Fibroblast of villous mesenchyme (primary cell): ENCODE data around the gene C16orf86. TPM values are rescaled to one million over a fixed set of nuclear protein-coding genes. Genes with fewer than 3 reads are reported as not detected.
A peak's percentile ranks its signal among the peaks of the same experiment; 100 is the strongest.

ENCODE experiments used
- DNase-seq: peaks from one replicate; pipeline ENCODE4 v3.0.0-alpha.2; 2010; ENCODE audit warnings: low read depth
- H3K4me3 ChIP-seq: 2 replicates; pipeline ENCODE4 v1.5.1; 2011; ENCODE audit warnings: low read depth, mild to moderate bottlenecking, low read length
- total RNA-seq: library from RNA; depleted of rRNA; stranded (reverse); fragments of >200 nt; gene quantifications from 2 replicates; pipeline ENCODE4 v1.2.3, GENCODE V29; 2012
- TF ChIP-seq, protein P1 (sequence below): IDR thresholded peaks from 2 replicates; pipeline ENCODE4 v1.5.1; 2012; ENCODE audit warnings: low read depth, mild to moderate bottlenecking, low read length; ENCODE audit not compliant: insufficient read depth

The C16orf86 gene
- total RNA-seq, 1 donor = 1.3 TPM

DNA sequence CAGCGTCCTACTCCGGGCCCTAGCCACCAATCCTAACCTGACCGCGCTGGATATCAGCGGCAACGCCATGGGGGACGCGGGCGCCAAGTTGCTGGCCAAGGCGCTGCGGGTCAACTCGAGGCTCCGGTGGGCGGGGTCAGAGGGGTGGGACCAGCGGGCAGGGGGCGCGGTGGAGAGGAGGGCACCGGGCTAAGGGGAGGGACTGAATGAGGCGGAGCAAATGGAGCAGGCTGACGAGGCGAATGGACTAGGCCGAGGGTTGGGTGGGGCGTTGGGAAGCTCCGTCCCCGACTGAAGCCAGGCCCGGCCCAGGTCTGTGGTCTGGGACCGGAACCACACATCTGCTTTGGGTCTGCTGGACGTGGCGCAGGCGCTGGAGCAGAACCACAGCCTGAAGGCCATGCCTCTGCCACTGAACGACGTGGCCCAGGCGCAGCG lies 17.1 kb upstream of the C16orf86 start:
- H3K4me3 ChIP-seq = no peak overlapping the region
- DNase-seq = no peak
- TF ChIP-seq, protein P1, sequence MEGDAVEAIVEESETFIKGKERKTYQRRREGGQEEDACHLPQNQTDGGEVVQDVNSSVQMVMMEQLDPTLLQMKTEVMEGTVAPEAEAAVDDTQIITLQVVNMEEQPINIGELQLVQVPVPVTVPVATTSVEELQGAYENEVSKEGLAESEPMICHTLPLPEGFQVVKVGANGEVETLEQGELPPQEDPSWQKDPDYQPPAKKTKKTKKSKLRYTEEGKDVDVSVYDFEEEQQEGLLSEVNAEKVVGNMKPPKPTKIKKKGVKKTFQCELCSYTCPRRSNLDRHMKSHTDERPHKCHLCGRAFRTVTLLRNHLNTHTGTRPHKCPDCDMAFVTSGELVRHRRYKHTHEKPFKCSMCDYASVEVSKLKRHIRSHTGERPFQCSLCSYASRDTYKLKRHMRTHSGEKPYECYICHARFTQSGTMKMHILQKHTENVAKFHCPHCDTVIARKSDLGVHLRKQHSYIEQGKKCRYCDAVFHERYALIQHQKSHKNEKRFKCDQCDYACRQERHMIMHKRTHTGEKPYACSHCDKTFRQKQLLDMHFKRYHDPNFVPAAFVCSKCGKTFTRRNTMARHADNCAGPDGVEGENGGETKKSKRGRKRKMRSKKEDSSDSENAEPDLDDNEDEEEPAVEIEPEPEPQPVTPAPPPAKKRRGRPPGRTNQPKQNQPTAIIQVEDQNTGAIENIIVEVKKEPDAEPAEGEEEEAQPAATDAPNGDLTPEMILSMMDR = no peak

DNA sequence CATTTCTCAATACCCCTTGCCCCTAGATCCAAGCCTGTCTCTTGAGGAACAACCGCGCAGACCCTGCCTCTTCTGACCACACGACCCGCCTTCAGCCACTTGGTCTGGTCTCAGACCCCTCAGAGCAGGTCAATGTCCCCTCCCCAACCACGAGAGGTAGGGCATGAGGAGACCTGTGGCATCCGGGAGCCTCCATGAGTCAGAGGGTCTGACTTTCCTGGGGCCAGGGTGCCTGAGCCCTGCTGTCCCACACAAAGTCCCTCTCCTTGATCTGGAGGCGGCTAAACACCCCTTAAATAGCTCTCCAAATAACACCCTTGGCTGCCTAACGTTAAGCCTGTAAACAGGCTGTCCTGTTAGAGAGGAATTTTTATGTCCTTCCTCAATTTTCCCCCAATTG lies 16.6 kb upstream of the C16orf86 start:
- TF ChIP-seq, protein P1 = no peak
- DNase-seq = no peak
- H3K4me3 ChIP-seq = no peak overlapping the region

DNA sequence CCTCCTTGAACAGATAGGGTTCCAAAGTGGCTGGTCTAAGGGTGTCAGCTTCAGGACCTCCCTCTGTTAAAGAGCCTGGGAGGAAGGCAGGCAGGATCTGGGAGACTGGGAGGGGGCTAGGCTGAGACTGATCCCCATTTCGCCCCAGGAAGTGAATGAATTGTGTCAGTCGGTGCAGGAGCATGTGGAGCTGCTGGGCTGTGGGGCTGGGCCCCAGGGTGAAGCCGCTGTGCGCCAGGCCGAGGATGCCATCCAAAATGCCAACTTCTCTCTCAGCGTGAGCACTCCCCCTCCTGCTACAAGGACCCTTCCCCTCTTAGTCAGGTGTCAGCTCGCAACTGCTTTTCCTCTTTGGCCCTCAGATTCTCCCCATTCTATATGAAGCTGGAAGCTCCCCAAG lies 15.6 kb upstream of the C16orf86 start:
- no peak overlapping the region for H3K4me3 ChIP-seq
- no peak for DNase-seq
- TF ChIP-seq, protein P1 = no peak

DNA sequence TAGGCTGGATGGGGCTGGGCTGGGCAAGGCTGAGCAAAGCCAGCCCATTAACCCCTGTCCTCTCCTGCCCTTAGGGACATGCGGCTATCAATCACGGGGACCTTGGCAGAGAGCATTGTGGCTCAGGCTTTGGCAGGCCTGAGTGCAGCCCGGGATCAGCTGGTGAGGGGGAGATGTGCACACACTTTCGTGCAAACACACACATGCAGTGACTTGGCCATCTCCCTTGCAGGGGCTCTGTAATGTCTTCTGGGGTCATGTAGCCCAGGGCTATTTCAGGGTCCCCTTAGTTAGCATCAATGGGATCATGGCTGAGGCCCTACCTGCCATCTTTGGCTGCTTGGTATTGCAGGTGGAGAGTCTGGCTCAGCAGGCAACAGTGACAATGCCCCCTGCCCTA lies 14.8 kb upstream of the C16orf86 start:
- DNase-seq = no peak
- TF ChIP-seq, protein P1 = no peak
- H3K4me3 ChIP-seq = no peak overlapping the region

DNA sequence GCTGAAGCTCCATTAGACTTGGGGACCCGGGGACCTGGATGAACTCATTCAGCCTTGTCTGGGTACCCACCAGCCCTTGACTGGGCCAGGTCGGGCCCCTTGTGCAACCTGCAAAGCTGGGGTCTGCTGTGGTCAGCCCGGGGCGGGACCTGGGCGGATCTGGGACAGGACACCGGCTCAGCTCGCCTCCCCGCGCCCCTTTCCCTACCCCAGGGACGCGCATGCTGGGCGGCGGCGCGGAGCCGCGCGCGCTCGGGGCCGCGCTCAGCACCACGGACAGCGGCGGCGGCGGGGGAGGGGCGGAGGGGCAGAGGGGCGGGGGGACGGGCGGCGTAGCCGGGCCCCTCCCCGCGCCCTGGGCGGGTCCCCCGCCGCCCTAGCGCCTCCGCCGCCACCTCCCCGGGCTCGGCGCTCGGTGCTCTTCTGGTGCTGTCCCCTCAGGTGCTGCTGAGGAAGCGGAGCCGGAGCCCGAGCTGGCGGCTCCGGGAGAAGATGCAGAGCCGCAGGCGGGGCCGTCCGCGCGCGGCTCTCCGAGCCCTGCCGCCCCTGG lies 14.0 kb upstream of the C16orf86 start:
- TF ChIP-seq, protein P1 = no peak
- no peak for DNase-seq
- H3K4me3 ChIP-seq = peak overlapping the region; percentile 44

DNA sequence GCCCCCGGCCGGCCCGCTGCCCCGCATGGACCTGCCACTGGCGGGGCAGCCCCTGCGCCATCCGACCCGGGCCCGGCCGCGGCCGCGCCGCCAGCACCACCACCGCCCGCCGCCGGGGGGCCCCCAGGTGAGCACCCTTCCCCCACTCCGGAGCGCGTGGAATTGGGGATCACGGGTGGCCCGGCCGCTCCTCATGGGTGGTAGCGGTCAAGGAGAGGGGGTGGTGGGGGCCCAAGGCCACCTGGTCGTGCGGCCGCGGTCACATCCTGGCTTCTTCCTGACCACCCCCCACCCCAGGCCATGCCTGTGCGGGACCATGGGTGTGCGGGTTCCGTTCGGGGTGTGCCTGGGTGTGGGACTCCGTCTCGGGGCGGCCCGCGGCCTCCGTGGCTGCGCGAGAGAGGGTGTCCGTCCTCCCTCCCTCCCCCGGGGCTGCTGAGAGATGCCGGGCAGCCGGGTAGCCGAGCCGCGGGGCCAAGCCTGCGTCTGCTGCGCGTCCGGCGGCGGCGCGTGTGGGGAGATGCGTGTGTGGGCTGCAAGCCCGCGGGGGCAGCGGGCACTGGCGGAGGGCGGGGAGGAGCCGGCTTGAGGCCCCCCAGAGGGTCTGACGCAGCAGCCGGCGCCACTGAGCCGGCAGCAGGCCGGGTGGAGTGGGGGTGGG lies 13.4 kb upstream of the C16orf86 start:
- no peak for DNase-seq
- TF ChIP-seq, protein P1 = peak; percentile 11
- peak overlapping the region; percentile 52 for H3K4me3 ChIP-seq
